ENCODE data around the gene SV2C. TPM values are rescaled to one million over a fixed set of nuclear protein-coding genes. Genes with fewer than 3 reads are reported as not detected.

SV2C gene
- total RNA-seq, 4 donors from 2014 or later = 0.05 to 0.11 TPM; not detected in 2

DNA sequence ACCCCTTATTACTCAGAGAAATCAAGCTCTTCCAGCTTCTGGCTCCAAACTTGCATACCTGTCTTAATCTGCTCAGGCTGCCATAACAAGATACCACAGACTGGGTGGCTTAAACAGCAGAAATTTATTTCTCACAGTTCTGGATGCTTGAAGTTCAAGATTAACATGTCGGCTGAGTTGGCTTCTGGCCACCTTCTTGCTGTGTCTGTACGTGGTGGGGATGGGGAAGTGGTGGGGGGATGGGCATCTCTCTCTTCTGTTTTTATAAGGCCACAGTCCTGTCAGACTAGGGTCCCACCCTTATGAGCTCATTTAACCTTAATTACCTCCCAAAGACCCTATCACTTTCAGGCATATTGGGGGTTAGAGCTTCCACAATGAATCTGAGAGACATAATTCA lies 140.5 kb downstream of the SV2C start:
- WGBS, 2 donors = 14 to 17% methylated on average over 2 of the region's 2 CpGs
- Histone ChIP-seq H3K4me3 (replicated peaks in 1 of 3) (no peak overlapping the region), H3K27ac (no peak overlapping the region), H3K27me3 (no peaks in the 10 kb centered on the region), H3K36me3 (no peaks in the 10 kb centered on the region), H3K9me3 (no peaks in the 10 kb centered on the region), H3K4me1 (no peaks in the 10 kb centered on the region)
- intact Hi-C loops (cut with DNase I) = no loop called here
- no peak for DNase-seq
- TF ChIP-seq, protein P1, sequence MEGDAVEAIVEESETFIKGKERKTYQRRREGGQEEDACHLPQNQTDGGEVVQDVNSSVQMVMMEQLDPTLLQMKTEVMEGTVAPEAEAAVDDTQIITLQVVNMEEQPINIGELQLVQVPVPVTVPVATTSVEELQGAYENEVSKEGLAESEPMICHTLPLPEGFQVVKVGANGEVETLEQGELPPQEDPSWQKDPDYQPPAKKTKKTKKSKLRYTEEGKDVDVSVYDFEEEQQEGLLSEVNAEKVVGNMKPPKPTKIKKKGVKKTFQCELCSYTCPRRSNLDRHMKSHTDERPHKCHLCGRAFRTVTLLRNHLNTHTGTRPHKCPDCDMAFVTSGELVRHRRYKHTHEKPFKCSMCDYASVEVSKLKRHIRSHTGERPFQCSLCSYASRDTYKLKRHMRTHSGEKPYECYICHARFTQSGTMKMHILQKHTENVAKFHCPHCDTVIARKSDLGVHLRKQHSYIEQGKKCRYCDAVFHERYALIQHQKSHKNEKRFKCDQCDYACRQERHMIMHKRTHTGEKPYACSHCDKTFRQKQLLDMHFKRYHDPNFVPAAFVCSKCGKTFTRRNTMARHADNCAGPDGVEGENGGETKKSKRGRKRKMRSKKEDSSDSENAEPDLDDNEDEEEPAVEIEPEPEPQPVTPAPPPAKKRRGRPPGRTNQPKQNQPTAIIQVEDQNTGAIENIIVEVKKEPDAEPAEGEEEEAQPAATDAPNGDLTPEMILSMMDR (IDR thresholded peaks at IDR 0.05) = no peak
- TF ChIP-seq POLR2A (IDR thresholded peaks at IDR 0.05) = no peak

DNA sequence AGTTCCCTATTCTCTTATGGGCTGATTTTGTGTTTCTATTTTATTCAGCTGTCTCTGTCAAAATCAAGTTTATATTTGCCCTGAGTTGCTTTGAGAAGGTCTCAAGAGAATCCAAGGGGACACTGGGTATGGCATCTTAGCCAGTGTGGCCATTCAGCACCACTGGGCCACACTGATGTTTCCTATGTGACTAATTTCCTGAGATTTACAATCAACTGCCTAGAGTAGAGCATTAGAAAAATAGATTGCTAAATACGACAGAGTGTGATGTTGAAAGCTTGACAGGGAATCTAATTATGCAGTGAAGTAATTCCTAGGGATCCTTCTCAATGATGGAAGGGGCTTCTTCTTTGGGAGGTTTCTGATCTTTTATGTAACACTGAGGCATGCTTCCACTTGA lies 141.7 kb downstream of the SV2C start:
- Histone ChIP-seq H3K4me3 (replicated peaks in 1 of 3) (no peak overlapping the region), H3K27ac (no peak overlapping the region), H3K4me1 (no peaks in the 10 kb centered on the region), H3K36me3 (no peaks in the 10 kb centered on the region), H3K9me3 (no peaks in the 10 kb centered on the region), H3K27me3 (no peaks in the 10 kb centered on the region)
- intact Hi-C loops (cut with DNase I) = no loop called here
- TF ChIP-seq, protein P1 (IDR thresholded peaks at IDR 0.05) = no peak
- no peak for TF ChIP-seq POLR2A (IDR thresholded peaks at IDR 0.05)
- WGBS, 2 donors = 71 to 80% methylated on average over 1 of the region's 1 CpG
- no peak for DNase-seq

DNA sequence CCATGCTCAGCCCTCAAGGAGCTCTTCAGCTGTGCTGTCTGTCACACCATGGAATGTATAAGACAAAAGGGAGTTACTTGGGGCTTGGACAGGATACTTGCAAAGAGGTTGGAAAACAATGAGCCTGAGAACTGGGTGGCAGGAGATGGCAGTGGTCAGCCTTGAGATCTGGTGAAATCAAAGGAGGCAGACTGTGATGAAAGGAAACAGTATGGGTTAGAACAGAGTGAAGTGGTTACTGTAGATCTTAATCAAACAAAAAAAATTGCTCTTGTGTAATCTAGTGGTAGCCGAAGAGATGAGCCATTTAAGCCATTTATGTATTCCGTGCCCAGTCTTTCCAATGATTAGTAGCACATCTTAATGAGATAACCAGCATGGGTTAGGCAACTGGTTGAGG lies 142.2 kb downstream of the SV2C start:
- Histone ChIP-seq H3K27me3 (no peaks in the 10 kb centered on the region), H3K27ac (no peak overlapping the region), H3K36me3 (no peaks in the 10 kb centered on the region), H3K9me3 (no peaks in the 10 kb centered on the region), H3K4me3 (replicated peaks in 1 of 3) (no peak overlapping the region), H3K4me1 (no peaks in the 10 kb centered on the region)
- DNase-seq = no peak
- 78 to 84% methylated on average over 2 of the region's 2 CpGs for WGBS, 2 donors
- intact Hi-C loops (cut with DNase I) = no loop called here
- TF ChIP-seq, protein P1 (IDR thresholded peaks at IDR 0.05) = no peak
- TF ChIP-seq POLR2A (IDR thresholded peaks at IDR 0.05) = no peak

DNA sequence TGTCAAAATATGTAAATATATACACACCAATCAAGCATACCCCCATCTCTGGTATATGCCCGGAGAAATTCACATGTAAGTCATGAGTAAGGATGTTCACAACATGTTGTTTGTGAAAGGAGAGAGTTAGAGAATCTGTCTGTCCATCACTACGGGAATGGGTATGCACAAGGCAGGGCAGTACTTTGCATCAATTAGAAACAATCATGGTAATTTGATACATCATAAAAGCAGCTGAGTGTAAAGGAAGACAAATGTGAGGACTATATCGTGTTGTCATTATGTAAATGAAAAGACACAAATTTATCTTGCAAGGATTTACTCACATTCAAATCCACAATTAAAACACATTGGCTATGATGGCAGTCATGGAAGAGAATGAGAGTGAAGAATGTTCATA lies 146.7 kb downstream of the SV2C start:
- Histone ChIP-seq H3K4me3 (replicated peaks in 1 of 3) (no peak overlapping the region), H3K36me3 (no peaks in the 10 kb centered on the region), H3K27me3 (no peaks in the 10 kb centered on the region), H3K4me1 (no peaks in the 10 kb centered on the region), H3K9me3 (no peaks in the 10 kb centered on the region), H3K27ac (no peak overlapping the region)
- no peak for DNase-seq
- TF ChIP-seq POLR2A (IDR thresholded peaks at IDR 0.05) = no peak
- TF ChIP-seq, protein P1 (IDR thresholded peaks at IDR 0.05) = no peak
- intact Hi-C loops (cut with DNase I) = no loop called here
- 75 to 77% methylated on average over 3 of the region's 3 CpGs for WGBS, 2 donors

DNA sequence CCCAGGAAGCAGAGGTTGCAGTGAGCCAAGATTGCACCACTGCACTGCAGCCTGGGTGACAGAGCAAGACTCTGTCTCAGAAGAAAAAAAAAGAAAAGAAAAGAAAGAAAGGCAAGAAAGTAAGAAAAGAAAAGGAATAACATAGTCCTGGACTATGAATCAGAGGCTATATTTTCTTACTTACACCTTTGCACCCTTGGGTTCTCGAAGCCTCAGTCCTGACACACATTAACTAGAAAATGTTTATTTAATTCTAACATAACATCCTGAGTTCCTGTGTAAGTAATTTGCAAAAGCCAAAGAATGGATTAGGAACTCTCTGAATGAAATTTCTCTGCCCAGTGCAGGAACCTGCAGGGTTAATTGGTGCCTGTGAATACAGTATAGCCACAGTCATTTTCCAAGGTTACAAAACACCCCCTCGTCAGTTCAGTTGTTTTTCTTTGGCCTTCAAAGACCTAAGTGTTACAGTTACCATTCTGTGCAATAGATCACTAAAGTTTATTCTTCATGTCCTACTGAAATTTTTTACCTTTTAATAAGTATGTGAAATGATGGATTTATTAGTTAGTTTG lies 147.6 kb downstream of the SV2C start:
- no peaks in the 10 kb centered on the region for H3K27me3 ChIP-seq
- WGBS, 2 donors = 54 to 58% methylated on average over 2 of the region's 2 CpGs
- no peak overlapping the region for H3K27ac ChIP-seq
- DNase-seq = no peak
- H3K4me3 ChIP-seq (replicated peaks in 1 of 3) = no peak overlapping the region
- no peaks in the 10 kb centered on the region for H3K36me3 ChIP-seq
- H3K9me3 ChIP-seq = no peaks in the 10 kb centered on the region
- TF ChIP-seq, protein P1 (IDR thresholded peaks at IDR 0.05) = no peak
- TF ChIP-seq POLR2A (IDR thresholded peaks at IDR 0.05) = no peak
- no peaks in the 10 kb centered on the region for H3K4me1 ChIP-seq
- intact Hi-C loops (cut with DNase I) = no loop called here
